H1 (cell line): ENCODE measurements around the gene RMND5A. TPM values are rescaled to one million over a fixed set of nuclear protein-coding genes. Genes with fewer than 3 reads are reported as not detected.

ENCODE experiments used
- CTCF ChIA-PET: fragments of 300-600 bp; sonication (Branson Sonifier 250); formaldehyde crosslinking; loops from one replicate; lab custom pipeline; 2021; ENCODE audit not compliant: partially characterized antibody; lab: Charles Lee
- POLR2A ChIA-PET: fragments of 300-600 bp; sonication (Branson Sonifier 250); formaldehyde crosslinking; loops from one replicate; lab custom pipeline; 2021; ENCODE audit warnings: inconsistent platforms; ENCODE audit not compliant: partially characterized antibody; lab: Charles Lee
- DNase-seq, 2 experiments: peaks; one replicate each; pipeline versions ENCODE4 v3.0.0 to v3.0.0-alpha.2; 2010 to 2022; ENCODE audit warnings: low spot score in 2 of 2, low read depth in 1 of 2, mixed read lengths in 1 of 2
- FAIRE-seq: peaks from 2 replicates; lab custom pipeline; 2011; peaks lifted over from hg19 to GRCh38; lab: Jason Lieb, UNC
- H2AFZ ChIP-seq: 2 replicates; pipeline ENCODE4 v1.8.1; 2012; ENCODE audit warnings: low read length, inconsistent platforms
- H2AK5ac ChIP-seq: 2 replicates; pipeline ENCODE4 v1.6.1; 2013; ENCODE audit warnings: low read depth, low read length
- H2BK120ac ChIP-seq: replicated peaks from 2 replicates; pipeline ENCODE3; 2013; ENCODE audit warnings: low read depth, low read length, inconsistent platforms
- H2BK12ac ChIP-seq: 2 replicates; pipeline ENCODE4 v1.6.1; 2013; ENCODE audit warnings: low read depth, low read length
- H2BK15ac ChIP-seq: 2 replicates; pipeline ENCODE4 v1.6.1; 2013; ENCODE audit warnings: low read length
- H2BK20ac ChIP-seq: 2 replicates; pipeline ENCODE4 v1.6.1; 2013; ENCODE audit warnings: low read length
- H2BK5ac ChIP-seq: 2 replicates; pipeline ENCODE4 v1.6.1; 2013; ENCODE audit warnings: low read depth, low read length
- H3K14ac ChIP-seq: 2 replicates; pipeline ENCODE4 v1.6.1; 2013; ENCODE audit warnings: inconsistent platforms; ENCODE audit not compliant: insufficient read length
- H3K18ac ChIP-seq: 2 replicates; pipeline ENCODE4 v1.6.1; 2013; ENCODE audit warnings: low read length; ENCODE audit errors: extremely low read depth
- H3K23ac ChIP-seq: 2 replicates; pipeline ENCODE4 v1.6.1; 2013; ENCODE audit warnings: inconsistent platforms; ENCODE audit not compliant: insufficient read length
- H3K23me2 ChIP-seq: 2 replicates; pipeline ENCODE4 v1.6.1; 2013; ENCODE audit warnings: low read depth, low read length
- H3K27ac ChIP-seq: 2 replicates; pipeline ENCODE4 v1.6.1; 2011; ENCODE audit warnings: low read depth, low read length, inconsistent platforms
- H3K27me3 ChIP-seq, 4 experiments: replicated peaks in 1 of 4; 1 replicate in 1 of 4; 2 replicates in 3 of 4; pipeline versions ENCODE4 v1.6.1 to v1.8.1; 2011 to 2013; ENCODE audit warnings: low read length in 3 of 4, mild to moderate bottlenecking in 3 of 4, inconsistent platforms in 2 of 4, mixed read lengths in 2 of 4, moderate library complexity in 1 of 4; ENCODE audit not compliant: control insufficient read depth in 3 of 4, insufficient read depth in 3 of 4; ENCODE audit errors: extremely low read depth in 1 of 4
- H3K36me3 ChIP-seq, 4 experiments: 2 replicates each; pipeline versions ENCODE4 v1.6.1 to v1.8.1; 2011 to 2013; ENCODE audit warnings: mild to moderate bottlenecking in 4 of 4, low read length in 3 of 4, moderate library complexity in 2 of 4, control low read depth in 1 of 4, inconsistent platforms in 1 of 4; ENCODE audit not compliant: insufficient read depth in 4 of 4, control insufficient read depth in 2 of 4
- H3K4ac ChIP-seq: replicated peaks from 2 replicates; pipeline ENCODE3; 2013; ENCODE audit warnings: low read length, low read depth, mixed read lengths, inconsistent platforms; ENCODE audit not compliant: insufficient read length
- H3K4me1 ChIP-seq, 4 experiments: replicated peaks in 1 of 4; 1 replicate in 1 of 4; 2 replicates in 3 of 4; pipeline versions ENCODE4 v1.6.1 to v1.8.1; 2011 to 2013; ENCODE audit warnings: low read length in 3 of 4, inconsistent platforms in 2 of 4, mixed read lengths in 1 of 4; ENCODE audit not compliant: insufficient read depth in 4 of 4, control insufficient read depth in 3 of 4
- H3K4me2 ChIP-seq, 2 experiments: 2 replicates each; pipeline versions ENCODE4 v1.6.1 to v1.8.1; 2011 to 2013; ENCODE audit warnings: low read depth in 2 of 2, low read length in 2 of 2, control low read depth in 1 of 2, inconsistent platforms in 1 of 2, mild to moderate bottlenecking in 1 of 2; ENCODE audit not compliant: insufficient read depth in 1 of 2
- H3K4me3 ChIP-seq, 4 experiments: fragments of 200-600, 300-600 bp in 1 of 4; sonication (generic), shearing (Covaris generic), sonication (Bioruptor Twin) in 1 of 4; 2 replicates each; pipeline versions ENCODE4 v1.5.1 to v1.8.1; 2011 to 2016; ENCODE audit warnings: low read length in 4 of 4, low read depth in 3 of 4, control low read depth in 2 of 4, inconsistent platforms in 2 of 4, mild to moderate bottlenecking in 2 of 4, mixed read lengths in 1 of 4, moderate library complexity in 1 of 4; ENCODE audit not compliant: insufficient read depth in 2 of 4; ENCODE audit errors: extremely low read depth in 1 of 4
- H3K56ac ChIP-seq: replicated peaks from 2 replicates; pipeline ENCODE3; 2013; ENCODE audit warnings: low read depth, mild to moderate bottlenecking, mixed read lengths, low read length, inconsistent platforms; ENCODE audit not compliant: insufficient read length
- H3K79me1 ChIP-seq: 2 replicates; pipeline ENCODE4 v1.6.1; 2013; ENCODE audit warnings: low read depth, low read length, control low read depth
- H3K79me2 ChIP-seq, 2 experiments: 2 replicates each; pipeline versions ENCODE4 v1.6.1 to v1.8.1; 2012 to 2013; ENCODE audit warnings: low read length in 2 of 2, mild to moderate bottlenecking in 2 of 2, inconsistent platforms in 1 of 2; ENCODE audit not compliant: insufficient read depth in 2 of 2, control insufficient read depth in 1 of 2
- H3K9ac ChIP-seq, 4 experiments: replicated peaks in 1 of 4; 1 replicate in 1 of 4; 2 replicates in 3 of 4; pipeline versions ENCODE4 v1.6.1 to v1.8.1; 2011 to 2013; ENCODE audit warnings: low read depth in 3 of 4, low read length in 3 of 4, control low read depth in 2 of 4, mild to moderate bottlenecking in 2 of 4, moderate library complexity in 2 of 4, inconsistent platforms in 1 of 4; ENCODE audit errors: extremely low read depth in 1 of 4
- H3K9me3 ChIP-seq, 2 experiments: 2 replicates each; pipeline versions ENCODE4 v1.6.1 to v1.8.1; 2012 to 2013; ENCODE audit warnings: mild to moderate bottlenecking in 2 of 2, moderate library complexity in 2 of 2, control low read depth in 1 of 2, inconsistent platforms in 1 of 2, low read depth in 1 of 2, low read length in 1 of 2, mixed read lengths in 1 of 2; ENCODE audit not compliant: insufficient read depth in 2 of 2
- H4K20me1 ChIP-seq, 2 experiments: replicated peaks in 1 of 2; 2 replicates each; pipeline versions ENCODE3 to v1.8.1; 2011 to 2013; ENCODE audit warnings: inconsistent platforms in 2 of 2, low read length in 2 of 2, mild to moderate bottlenecking in 1 of 2; ENCODE audit not compliant: insufficient read depth in 2 of 2, control insufficient read depth in 1 of 2
- H4K5ac ChIP-seq: 2 replicates; pipeline ENCODE4 v1.6.1; 2013; ENCODE audit warnings: low read length, low read depth, mixed read lengths, inconsistent platforms; ENCODE audit not compliant: insufficient read length
- H4K8ac ChIP-seq: 2 replicates; pipeline ENCODE4 v1.8.0; 2013; ENCODE audit warnings: mild to moderate bottlenecking, moderate library complexity, low read length, inconsistent platforms; ENCODE audit not compliant: insufficient read depth; ENCODE audit errors: extremely low read depth
- H4K91ac ChIP-seq: replicated peaks from 2 replicates; pipeline ENCODE3; 2013; ENCODE audit warnings: low read length, mixed read lengths, inconsistent platforms; ENCODE audit not compliant: insufficient read length
- GABPA ChIP-seq: IDR thresholded peaks from 2 replicates; pipeline ENCODE4 v1.6.1; 2011; ENCODE audit warnings: mild to moderate bottlenecking, low read length, moderate library complexity, borderline replicate concordance; ENCODE audit not compliant: insufficient read depth
- POU5F1 ChIP-seq: IDR thresholded peaks from 2 replicates; pipeline ENCODE4 v1.6.1; 2011; ENCODE audit warnings: low read depth, mild to moderate bottlenecking, low read length, moderate library complexity
- TAF7 ChIP-seq: optimal IDR thresholded peaks from 2 replicates; pipeline ENCODE3; 2011; ENCODE audit warnings: low read depth, mild to moderate bottlenecking, inconsistent platforms, low read length, moderate library complexity, borderline replicate concordance
- TBP ChIP-seq: IDR thresholded peaks from 2 replicates; pipeline ENCODE4 v1.6.1; 2011; ENCODE audit warnings: low read depth, low read length, improper control_type of control experiment
- WGBS, 2 experiments: shearing (Covaris generic) in 1 of 2; methylation state at CpG; one replicate each; pipeline versions ENCODE4 v1.1.6 to v1.1.7; 2013 to 2015; ENCODE audit warnings: low lambda C conversion rate in 2 of 2, mixed read lengths in 2 of 2, inconsistent platforms in 1 of 2, low coverage in 1 of 2, missing lambda C conversion rate in 1 of 2; ENCODE audit not compliant: insufficient replicate concordance in 2 of 2, insufficient coverage in 1 of 2, insufficient read length in 1 of 2; ENCODE audit errors: extremely low coverage in 1 of 2, missing lambda C conversion rate in 1 of 2; 5-methylcytosine and 5-hydroxymethylcytosine counted together
- polyA plus RNA-seq, 7 experiments: library from polyadenylated mRNA; depleted of rRNA in 3 of 7; stranded (reverse) in 5 of 7; unstranded in 2 of 7; fragments of >200 nt in 5 of 7; fragments of 200-250 nt in 2 of 7; gene quantifications; 1 replicate in 5 of 7; 2 replicates in 1 of 7; 4 replicates in 1 of 7; pipeline versions ENCODE4 v1.2.1 to v1.2.3, GENCODE V29; 2011 to 2013; ENCODE audit warnings: missing spikeins in 2 of 7, mixed read lengths in 2 of 7
- total RNA-seq: library from RNA; stranded (reverse); fragmentation: NEBNext Ultra II Directional; extraction: Animal tissue kit (Norgen Biotek cat#: 25700); gene quantifications from 2 replicates; pipeline ENCODE4 v1.2.1, GENCODE V29; 2021

RMND5A gene
- total and polyA plus RNA-seq, 2 of the 8 experiments (the other 6 are each of a cell fraction or from before 2014, with no cell fraction given): 21.0 to 66.2 TPM

DNA sequence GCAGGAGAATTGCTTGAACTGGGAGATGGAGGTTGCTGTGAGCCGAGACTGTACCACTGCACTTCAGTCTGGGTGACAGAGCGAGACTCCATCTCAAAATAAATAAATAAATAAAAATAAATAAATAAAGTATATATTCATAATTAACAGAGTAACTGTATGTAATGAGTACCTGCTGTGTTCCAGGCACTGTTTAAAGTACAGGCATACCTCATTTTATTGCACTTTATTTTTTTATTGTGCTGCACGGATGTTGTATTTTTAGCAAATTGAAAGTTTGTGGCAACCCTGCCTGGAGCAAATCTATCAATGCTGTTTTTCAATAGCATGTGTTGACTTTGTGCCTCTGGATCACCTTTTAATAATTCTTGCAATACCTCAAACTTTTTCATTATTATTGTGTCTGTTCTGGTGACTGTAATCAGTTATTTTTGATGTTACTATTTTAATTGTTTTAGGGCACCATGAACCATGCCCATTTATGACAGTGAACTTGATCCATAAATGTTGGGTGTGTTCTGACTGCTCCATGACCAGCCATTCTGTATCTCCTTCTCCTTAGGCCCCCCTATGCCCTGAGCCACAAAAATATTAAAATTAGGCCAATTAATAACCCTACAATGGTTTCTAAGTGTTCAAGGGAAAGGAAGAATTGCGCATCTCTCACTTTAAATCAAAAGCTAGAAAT lies 98.2 kb downstream of the RMND5A start:
- TF ChIP-seq POU5F1 (no peak), TBP (no peak), TAF7 (no peak), GABPA (no peak)
- H3K4ac ChIP-seq: no peak overlapping the region

More for the DNA sequence above, 98.2 kb downstream of the RMND5A start:
- Histone ChIP-seq H2BK15ac (no peak overlapping the region), H3K4me1 (peaks cover 0 to 3% (median 0%) of the 10 kb centered on the region in 4 experiments; a peak in 1 of 7 replicates), H3K23me2 (no peaks in the 10 kb centered on the region; the same call in 1 of the 2 replicates), H2AFZ (no peak overlapping the region), H2BK120ac (no peak overlapping the region), H2BK5ac (no peak overlapping the region), H3K79me1 (no peaks in the 10 kb centered on the region), H3K36me3 (no peaks in the 10 kb centered on the region), H3K4me3 (no peak overlapping the region), H2BK12ac (no peak overlapping the region), H3K23ac (no peak overlapping the region), H3K9ac (no peak overlapping the region), H4K20me1 (no peaks in the 10 kb centered on the region), H3K27me3 (no peaks in the 10 kb centered on the region), H3K79me2 (no peaks in the 10 kb centered on the region), H4K5ac (no peak overlapping the region), H3K14ac (no peak overlapping the region), H4K8ac (no peak overlapping the region), H3K18ac (no peak overlapping the region), H3K9me3 (no peaks in the 10 kb centered on the region), H2BK20ac (no peak overlapping the region), H3K56ac (no peak overlapping the region), H3K27ac (no peak overlapping the region), H3K4me2 (no peak overlapping the region), H4K91ac (no peak overlapping the region), H2AK5ac (no peak overlapping the region)
- FAIRE-seq (no peak), DNase-seq (no peak)
- POLR2A ChIA-PET: no interaction called here
- WGBS, 2 experiments: 89% methylated on average over 4 of the region's 4 CpGs; no CpG with 5 or more reads in 1 of the 2 experiments
- CTCF ChIA-PET: interaction anchor here (1.2 kb wide), 1 partner anchor 10 kb away, joined by 3 read pairs; no protein-coding TSS in a partner anchor
